HT-29 (cell line): ENCODE measurements around the gene SOX12. TPM values are rescaled to one million over a fixed set of nuclear protein-coding genes. Genes with fewer than 3 reads are reported as not detected.
A peak's percentile ranks its signal among the peaks of the same experiment; 100 is the strongest.

Experiments
- DNase-seq: peaks from one replicate; pipeline ENCODE4 v3.0.0-alpha.2; 2015; ENCODE audit warnings: low spot score
- total RNA-seq: library from RNA; depleted of rRNA; stranded (reverse); fragments of >200 nt; shearing (Covaris generic); gene quantifications from 2 replicates; pipeline ENCODE4 v1.2.3, GENCODE V29; 2014

Gene SOX12
- total RNA-seq, 1 experiment from 2014 or later: 3.9 TPM

DNA sequence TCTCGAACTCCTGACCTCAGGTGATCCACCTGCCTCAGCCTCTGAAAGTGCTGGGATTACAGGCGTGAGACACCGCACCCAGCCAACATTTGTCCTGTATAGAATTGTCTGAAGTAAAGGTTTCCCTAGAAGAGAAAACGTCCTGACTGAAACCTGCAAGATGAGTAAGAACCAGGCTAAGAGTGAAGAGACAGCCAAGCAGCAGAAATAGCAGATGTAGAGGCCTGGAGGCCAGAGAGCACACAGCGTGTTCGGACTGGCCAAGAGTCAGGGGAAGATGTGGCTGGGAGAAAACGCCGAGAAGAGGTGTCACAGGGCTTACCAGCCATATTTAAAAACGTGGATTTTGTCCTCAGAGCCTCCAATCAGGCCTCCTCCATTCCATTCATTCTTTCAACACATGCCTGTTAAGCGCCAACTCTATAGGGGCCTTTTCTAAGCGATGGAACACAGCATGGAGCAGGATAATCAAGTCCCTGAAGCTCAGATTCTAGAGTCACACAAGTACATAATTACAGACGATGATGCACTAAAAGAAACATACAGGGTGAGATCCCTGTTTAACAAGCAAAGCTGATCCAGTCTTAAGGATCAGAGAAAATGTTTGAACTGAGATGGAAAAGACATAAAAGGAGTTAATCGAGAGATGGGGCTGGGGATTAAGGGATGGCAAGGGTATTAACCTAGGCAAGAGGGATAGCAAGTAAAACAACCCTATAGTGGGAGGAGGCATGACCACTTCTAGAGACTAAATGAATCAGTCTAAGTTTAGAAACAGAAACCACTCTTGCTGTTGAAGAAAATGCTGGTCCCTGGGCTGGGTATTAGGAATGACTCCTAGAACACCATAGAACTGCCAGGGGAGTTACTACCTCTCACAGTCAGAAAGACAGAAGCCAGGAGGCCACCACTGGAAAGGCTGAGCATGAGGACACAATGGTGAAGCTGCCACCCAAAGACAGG, 23.2 kb upstream of the SOX12 start:
- no peak for DNase-seq

DNA sequence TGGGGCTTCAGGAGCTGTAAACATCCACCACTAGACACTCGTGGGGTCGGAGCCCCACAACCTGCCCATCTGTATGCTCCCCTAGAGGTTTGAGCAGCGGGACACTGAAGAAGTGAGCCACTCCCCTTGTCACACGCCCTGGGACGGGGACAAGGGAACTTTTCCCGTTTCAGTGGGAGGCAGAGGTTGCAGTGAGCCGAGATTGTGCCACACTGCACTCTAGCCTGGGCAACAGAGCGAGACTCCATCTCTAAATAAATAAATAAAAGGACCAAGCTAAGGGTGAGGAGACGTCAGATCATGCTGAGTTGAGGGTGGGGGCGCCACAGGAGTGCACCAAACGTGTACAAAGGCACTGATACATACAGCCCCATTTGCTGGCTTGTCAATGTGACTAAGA, 19.6 kb upstream of the SOX12 start:
- no peak for DNase-seq

GRCh38 chr20:308427-309038, 16.8 kb upstream of the SOX12 start:
- no peak for DNase-seq

- DNase-seq: no peak
Observed at GRCh38 chr20:309306-309840, 16.0 kb upstream of the SOX12 start.

GRCh38 chr20:309841-310644, 15.3 kb upstream of the SOX12 start:
- no peak for DNase-seq

DNA sequence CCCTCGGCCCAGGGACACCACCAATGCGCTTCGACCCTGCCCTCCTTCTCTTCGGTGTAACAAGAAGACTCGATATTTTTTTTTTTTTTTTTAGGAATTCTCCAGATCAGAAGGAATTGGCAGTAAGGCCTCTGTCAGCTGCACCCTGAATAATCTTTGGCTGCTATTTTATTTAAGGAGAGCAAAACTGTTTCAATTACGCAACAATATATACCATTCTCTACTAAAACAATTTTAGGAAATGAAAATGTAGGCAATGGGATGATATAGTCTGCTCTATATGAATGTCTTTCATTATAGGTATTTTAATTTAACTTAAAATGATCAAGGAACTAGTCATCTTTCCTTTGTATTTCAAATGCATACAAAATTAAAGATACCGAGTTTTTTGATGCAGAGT, 14.7 kb upstream of the SOX12 start:
- DNase-seq: no peak

GRCh38 chr20:311609-312008, 13.7 kb upstream of the SOX12 start:
- no peak for DNase-seq

- no peak for DNase-seq
Observed at GRCh38 chr20:312067-312466, 13.3 kb upstream of the SOX12 start.

DNA sequence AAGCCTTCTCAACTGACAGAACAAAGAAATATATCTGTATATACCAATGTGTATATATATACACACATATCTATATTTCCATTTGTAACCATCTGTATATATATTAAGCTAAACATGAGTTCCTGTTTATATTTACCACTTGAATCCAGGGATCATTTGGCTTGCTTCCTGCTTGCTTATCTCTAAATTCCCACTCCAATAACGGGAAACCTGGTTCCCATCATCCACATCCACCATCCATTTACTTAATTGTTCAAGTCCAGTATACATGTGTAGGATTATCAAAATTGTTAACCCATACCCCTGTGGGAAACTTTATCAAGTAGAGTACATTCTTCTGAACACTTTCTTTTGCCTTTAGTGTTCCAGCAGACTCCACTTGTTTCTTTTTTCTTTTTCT, 12.5 kb upstream of the SOX12 start:
- no peak for DNase-seq

- DNase-seq: no peak
Observed at GRCh38 chr20:313402-313801, 11.9 kb upstream of the SOX12 start.

- no peak for DNase-seq
Observed at GRCh38 chr20:313948-314347, 11.4 kb upstream of the SOX12 start.

DNA sequence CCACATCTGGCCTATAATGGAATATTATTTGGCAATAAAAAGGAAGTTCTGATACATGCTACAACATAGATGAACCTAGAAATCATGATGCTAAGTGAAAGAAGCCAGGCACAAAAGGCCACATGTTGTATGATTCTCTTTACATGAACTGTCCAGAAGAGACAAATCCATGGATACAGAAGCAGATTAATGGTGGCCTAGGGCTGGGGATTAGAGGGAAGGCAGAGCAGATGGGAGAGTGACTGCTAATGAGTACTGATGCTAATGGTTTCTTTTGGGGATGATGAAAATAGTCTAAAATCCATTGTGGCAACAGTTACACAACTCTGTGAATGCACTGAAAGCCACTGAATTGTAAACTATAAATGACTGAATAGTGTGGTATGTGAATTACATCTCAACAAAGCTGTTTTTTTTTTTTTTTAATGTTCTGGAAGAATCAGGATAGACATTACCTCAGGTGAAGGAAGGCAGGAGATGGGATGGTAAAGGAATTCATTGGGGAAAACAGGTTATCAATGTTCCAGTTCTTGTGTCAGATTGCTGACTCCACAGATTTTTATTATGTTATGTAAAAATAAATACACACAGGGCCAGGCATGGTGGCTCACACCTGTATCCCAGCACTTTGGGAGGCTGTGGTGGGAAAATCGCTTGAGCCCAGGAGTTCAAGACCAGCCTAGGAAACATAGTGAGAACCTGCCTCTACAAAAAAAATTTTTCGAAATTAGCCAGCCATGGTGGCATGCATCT, 8.9 kb upstream of the SOX12 start:
- DNase-seq: no peak

GRCh38 chr20:324177-325044, 941 bp upstream of the SOX12 start:
- DNase-seq: peak; percentile 82

- DNase-seq: peak; percentile 44
Observed at GRCh38 chr20:325889-326644, 715 bp downstream of the SOX12 start.

DNA sequence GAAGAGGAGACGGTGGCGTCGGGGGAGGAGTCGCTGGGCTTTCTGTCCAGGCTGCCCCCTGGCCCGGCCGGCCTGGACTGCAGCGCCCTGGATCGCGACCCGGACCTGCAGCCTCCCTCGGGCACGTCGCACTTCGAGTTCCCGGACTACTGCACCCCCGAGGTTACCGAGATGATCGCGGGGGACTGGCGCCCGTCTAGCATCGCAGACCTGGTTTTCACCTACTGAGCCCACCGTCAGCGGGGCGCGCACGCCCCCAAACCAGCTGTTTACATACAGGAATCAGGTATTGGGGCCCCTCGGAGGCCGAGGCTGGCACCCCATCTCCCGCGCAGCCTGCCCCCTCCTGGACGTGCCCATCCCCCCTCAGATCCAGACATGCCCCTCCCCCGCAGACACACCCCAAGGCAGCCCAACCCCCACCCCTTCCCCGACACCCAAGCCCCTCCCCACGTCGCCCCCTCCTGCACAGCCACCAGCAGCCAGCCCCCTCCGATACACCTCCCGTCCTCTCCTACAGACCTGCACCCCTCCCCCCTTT, 1.4 kb downstream of the SOX12 start:
- DNase-seq: no peak

GRCh38 chr20:327186-328026, 2.1 kb downstream of the SOX12 start:
- peak; percentile 28 for DNase-seq

DNA sequence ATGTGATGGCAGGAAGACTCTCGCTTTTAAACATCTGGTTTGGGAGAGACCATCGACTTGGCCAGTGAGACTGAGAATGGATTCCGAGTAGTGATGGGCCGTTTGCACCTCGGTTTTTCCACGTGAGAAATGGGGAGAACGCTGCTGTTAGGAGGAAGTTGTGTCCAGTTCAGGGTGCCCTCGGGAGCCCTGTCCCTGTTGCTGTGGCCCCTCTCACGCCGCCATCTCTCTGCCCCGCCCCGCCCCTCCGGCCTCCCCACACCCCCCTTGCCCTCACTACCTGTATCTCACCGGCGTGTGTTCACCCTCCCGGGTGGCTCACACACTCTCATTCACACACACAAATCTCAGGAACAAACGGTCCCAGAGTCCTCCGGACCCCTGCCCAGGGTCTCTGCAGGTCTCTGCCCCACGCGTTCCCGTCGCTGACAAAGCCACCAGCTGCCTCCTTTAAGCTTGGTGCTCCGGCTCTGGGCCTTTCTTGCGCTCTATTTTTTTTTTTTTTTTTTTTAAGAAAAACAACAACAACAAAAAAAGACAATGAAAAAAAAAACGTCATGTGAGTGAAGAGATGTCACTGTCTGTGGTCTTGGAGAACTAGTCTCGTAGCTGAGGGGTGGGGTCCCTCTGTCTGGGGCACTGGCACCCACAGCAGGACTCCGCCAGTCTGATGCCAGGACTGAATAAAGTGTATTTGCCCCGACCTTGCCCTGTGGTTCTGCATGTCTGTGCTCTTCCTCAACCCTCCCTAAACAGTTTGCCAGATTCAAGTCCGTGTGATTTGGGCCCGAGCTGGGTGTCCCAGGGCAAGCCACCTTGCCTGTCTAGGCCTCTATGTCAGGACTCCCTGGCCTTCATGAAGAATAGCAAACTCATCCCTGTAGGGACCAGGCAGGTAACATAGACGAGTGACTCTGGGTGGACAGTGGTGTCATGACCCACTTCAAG, 2.9 kb downstream of the SOX12 start:
- no peak for DNase-seq
